HCT116 (cell line): ENCODE data around the gene CSN1S1. TPM values are rescaled to one million over a fixed set of nuclear protein-coding genes. Genes with fewer than 3 reads are reported as not detected.

Experiments
- ATAC-seq: fragments of 200-7000 bp; cut with Tn5 transposase; 2 replicates; pipeline ENCODE4 v1.9.1; 2020; ENCODE audit warnings: mild to moderate bottlenecking, moderate library complexity
- BruUV-seq: library from RNA; stranded (reverse); fragments of 400-500 nt; replicated peaks from 2 replicates; lab custom pipeline; 2021; lab: Mats Ljungman, UMichigan
- CTCF ChIA-PET: fragments of 300-600 bp; sonication (Branson Sonifier 250); formaldehyde crosslinking; loops from one replicate; lab custom pipeline; 2021; ENCODE audit warnings: antibody characterized with exemption; lab: Charles Lee
- POLR2A ChIA-PET: fragments of 300-600, 350-600 bp; sonication (Branson Sonifier 250); formaldehyde crosslinking; loops from one replicate; lab custom pipeline; 2021; ENCODE audit warnings: antibody characterized with exemption; lab: Charles Lee
- RAD21 ChIA-PET, 2 experiments: fragments of 300-600 bp; sonication (Branson Sonifier 250); formaldehyde crosslinking; loops; one replicate each; lab custom pipeline; 2023; ENCODE audit warnings: low total read pairs in 2 of 2; ENCODE audit not compliant: uncharacterized antibody in 2 of 2, unreplicated experiment in 2 of 2, low non-redundant PET in 1 of 2; lab: Charles Lee
- DNase-seq: peaks from one replicate; pipeline ENCODE4 v3.0.0-alpha.2; 2010; ENCODE audit warnings: low read depth, low spot score
- H2AFZ ChIP-seq: fragments of 200-600 bp; shearing (Covaris generic), sonication (generic); 2 replicates; pipeline ENCODE4 v1.6.1; 2017; ENCODE audit warnings: low read depth, mixed run types, mixed read lengths, antibody characterized with exemption, low read length; ENCODE audit not compliant: poor library complexity, severe bottlenecking
- H3K27ac ChIP-seq: 2 replicates; pipeline ENCODE4 v1.5.1; 2012; ENCODE audit warnings: low read depth, low read length
- H3K27me3 ChIP-seq: fragments of 200-600 bp; sonication (generic); 2 replicates; pipeline ENCODE4 v1.6.1; 2016; ENCODE audit warnings: mixed run types, low read length, mixed read lengths; ENCODE audit not compliant: insufficient read depth
- H3K36me3 ChIP-seq, 2 experiments: fragments of 200-500 bp in 1 of 2; fragments of 200-600 bp in 1 of 2; sonication (Bioruptor generic) in 1 of 2; sonication (generic) in 1 of 2; 2 replicates each; pipeline versions ENCODE4 v1.5.1 to v1.6.1; 2014 to 2016; ENCODE audit warnings: low read length in 2 of 2, inconsistent platforms in 1 of 2, mixed read lengths in 1 of 2, mixed run types in 1 of 2; ENCODE audit not compliant: insufficient read depth in 2 of 2, control insufficient read depth in 1 of 2
- H3K4me1 ChIP-seq, 2 experiments: fragments of 200-600 bp in 1 of 2; sonication (generic) in 1 of 2; 2 replicates each; pipeline versions ENCODE4 v1.5.1 to v1.6.1; 2012 to 2017; ENCODE audit warnings: low read length in 2 of 2, inconsistent platforms in 1 of 2, mild to moderate bottlenecking in 1 of 2, mixed read lengths in 1 of 2, mixed run types in 1 of 2, moderate library complexity in 1 of 2; ENCODE audit not compliant: insufficient read depth in 2 of 2, control insufficient read depth in 1 of 2
- H3K4me2 ChIP-seq: fragments of 200-600 bp; sonication (generic); 2 replicates; pipeline ENCODE4 v1.6.1; 2017; ENCODE audit warnings: mixed run types, low read length, mixed read lengths
- H3K4me3 ChIP-seq, 2 experiments: fragments of 200-600 bp in 1 of 2; sonication (generic) in 1 of 2; replicated peaks in 1 of 2; 2 replicates each; pipeline ENCODE4 v1.5.1; 2011 to 2016; ENCODE audit warnings: low read length in 2 of 2, control low read depth in 1 of 2, low read depth in 1 of 2, mild to moderate bottlenecking in 1 of 2, mixed read lengths in 1 of 2, mixed run types in 1 of 2
- H3K79me2 ChIP-seq: fragments of 200-600 bp; sonication (generic); 2 replicates; pipeline ENCODE4 v1.6.1; 2017; ENCODE audit warnings: mild to moderate bottlenecking, mixed run types, low read length, moderate library complexity, mixed read lengths; ENCODE audit not compliant: insufficient read depth
- H3K9ac ChIP-seq: fragments of 200-600 bp; sonication (generic); 2 replicates; pipeline ENCODE4 v1.6.1; 2016; ENCODE audit warnings: low read length, mixed read lengths
- H3K9me2 ChIP-seq: fragments of 200-600 bp; sonication (generic), shearing (Covaris generic); 2 replicates; pipeline ENCODE4 v1.6.1; 2017; ENCODE audit warnings: mixed run types, mild to moderate bottlenecking, moderate library complexity; ENCODE audit not compliant: insufficient read depth
- H3K9me3 ChIP-seq, 2 experiments: fragments of 200-500 bp in 1 of 2; fragments of 200-600 bp in 1 of 2; sonication (Bioruptor generic) in 1 of 2; sonication (generic) in 1 of 2; 2 replicates each; pipeline ENCODE4 v1.6.1; 2014 to 2017; ENCODE audit warnings: low read length in 2 of 2, mixed read lengths in 2 of 2, inconsistent platforms in 1 of 2, low read depth in 1 of 2, mild to moderate bottlenecking in 1 of 2, mixed run types in 1 of 2, moderate library complexity in 1 of 2; ENCODE audit not compliant: control insufficient read depth in 1 of 2, insufficient read depth in 1 of 2
- H4K20me1 ChIP-seq: fragments of 200-600 bp; sonication (generic), shearing (Covaris generic); 2 replicates; pipeline ENCODE4 v1.6.1; 2017; ENCODE audit warnings: mixed run types, mild to moderate bottlenecking, moderate library complexity; ENCODE audit not compliant: insufficient read depth
- CBX3 ChIP-seq: IDR thresholded peaks from 2 replicates; pipeline ENCODE4 v1.6.1; 2012; ENCODE audit warnings: low read depth
- POLR2A ChIP-seq: IDR thresholded peaks from 2 replicates; pipeline ENCODE4 v1.7.0; 2011; ENCODE audit warnings: borderline replicate concordance; ENCODE audit not compliant: insufficient read depth, insufficient read length; ENCODE audit errors: extremely low read depth
- POLR2AphosphoS5 ChIP-seq: IDR thresholded peaks from 2 replicates; pipeline ENCODE4 v1.6.1; 2011; ENCODE audit warnings: mild to moderate bottlenecking, low read depth, low read length, moderate library complexity
- RAD21 ChIP-seq: IDR thresholded peaks from 2 replicates; pipeline ENCODE4 v1.6.1; 2012; ENCODE audit warnings: low read depth, mild to moderate bottlenecking
- SP1 ChIP-seq: IDR thresholded peaks from 2 replicates; pipeline ENCODE4 v1.6.1; 2012; ENCODE audit warnings: low read depth
- TCF7L2 ChIP-seq: IDR thresholded peaks from 2 replicates; pipeline ENCODE4 v1.7.0; 2011; ENCODE audit warnings: borderline replicate concordance, inconsistent platforms; ENCODE audit not compliant: insufficient read depth, insufficient read length; ENCODE audit errors: extremely low read depth
- YY1 ChIP-seq: IDR thresholded peaks from 2 replicates; pipeline ENCODE4 v1.6.1; 2011; ENCODE audit warnings: low read length, low read depth, moderate library complexity, mild to moderate bottlenecking; ENCODE audit not compliant: insufficient replicate concordance; ENCODE audit errors: extremely low read depth
- ZFX ChIP-seq: fragments of 450-650 bp; IDR thresholded peaks from 2 replicates; pipeline ENCODE4 v1.6.1; 2017
- intact Hi-C: fragments of 100-400 bp; cut with micrococcal nuclease; formaldehyde crosslinking; loops from 2 replicates; pipeline ENCODE4 v1.10.0; 2022
- total RNA-seq: library from RNA; stranded (reverse); gene quantifications from one replicate; pipeline ENCODE4 v1.2.1, GENCODE V29; 2021; ENCODE audit not compliant: unreplicated experiment
- TF ChIP-seq, protein P1 (sequence below): IDR thresholded peaks from 2 replicates; pipeline ENCODE4 v1.6.1; 2012
- TF ChIP-seq, protein P2 (sequence below): IDR thresholded peaks from 2 replicates; pipeline ENCODE4 v1.6.1; 2011; ENCODE audit warnings: mild to moderate bottlenecking, low read length, moderate library complexity; ENCODE audit not compliant: insufficient replicate concordance; ENCODE audit errors: extremely low read depth
- TF ChIP-seq, protein P3 (sequence below): IDR thresholded peaks from 2 replicates; pipeline ENCODE4 v1.6.1; 2012

Gene CSN1S1
- total RNA-seq, 1 experiment from 2014 or later = not detected

DNA sequence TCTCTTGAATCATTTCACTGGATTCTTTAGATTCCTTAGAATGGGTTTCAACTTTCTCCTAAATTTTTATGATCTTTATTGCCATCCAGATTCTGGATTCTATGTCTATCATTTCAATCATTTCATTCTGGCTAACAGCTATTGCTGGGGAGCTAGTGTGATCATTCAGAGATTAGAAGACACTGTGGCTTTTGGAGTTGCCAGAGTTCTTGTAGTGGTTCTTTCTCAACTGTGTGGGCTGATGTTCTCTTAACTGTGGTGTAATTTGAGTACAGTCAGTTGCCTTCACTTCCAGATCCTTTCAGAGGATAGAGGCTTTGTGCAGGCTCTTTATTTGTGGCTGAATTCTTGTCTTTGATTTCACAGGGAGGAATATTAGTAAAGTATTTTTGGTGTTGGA, 46.7 kb downstream of the CSN1S1 start:
- no peak for TF ChIP-seq POLR2AphosphoS5
- TF ChIP-seq YY1 = no peak
- TF ChIP-seq RAD21 = no peak
- TF ChIP-seq ZFX = no peak
- no peak for TF ChIP-seq SP1
- TF ChIP-seq, protein P1, sequence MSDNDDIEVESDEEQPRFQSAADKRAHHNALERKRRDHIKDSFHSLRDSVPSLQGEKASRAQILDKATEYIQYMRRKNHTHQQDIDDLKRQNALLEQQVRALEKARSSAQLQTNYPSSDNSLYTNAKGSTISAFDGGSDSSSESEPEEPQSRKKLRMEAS = no peak
- TF ChIP-seq TCF7L2 = no peak
- no peak for TF ChIP-seq CBX3
- no peak for TF ChIP-seq POLR2A
- TF ChIP-seq, protein P2, sequence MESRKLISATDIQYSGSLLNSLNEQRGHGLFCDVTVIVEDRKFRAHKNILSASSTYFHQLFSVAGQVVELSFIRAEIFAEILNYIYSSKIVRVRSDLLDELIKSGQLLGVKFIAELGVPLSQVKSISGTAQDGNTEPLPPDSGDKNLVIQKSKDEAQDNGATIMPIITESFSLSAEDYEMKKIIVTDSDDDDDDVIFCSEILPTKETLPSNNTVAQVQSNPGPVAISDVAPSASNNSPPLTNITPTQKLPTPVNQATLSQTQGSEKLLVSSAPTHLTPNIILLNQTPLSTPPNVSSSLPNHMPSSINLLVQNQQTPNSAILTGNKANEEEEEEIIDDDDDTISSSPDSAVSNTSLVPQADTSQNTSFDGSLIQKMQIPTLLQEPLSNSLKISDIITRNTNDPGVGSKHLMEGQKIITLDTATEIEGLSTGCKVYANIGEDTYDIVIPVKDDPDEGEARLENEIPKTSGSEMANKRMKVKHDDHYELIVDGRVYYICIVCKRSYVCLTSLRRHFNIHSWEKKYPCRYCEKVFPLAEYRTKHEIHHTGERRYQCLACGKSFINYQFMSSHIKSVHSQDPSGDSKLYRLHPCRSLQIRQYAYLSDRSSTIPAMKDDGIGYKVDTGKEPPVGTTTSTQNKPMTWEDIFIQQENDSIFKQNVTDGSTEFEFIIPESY = no peak
- TF ChIP-seq, protein P3, sequence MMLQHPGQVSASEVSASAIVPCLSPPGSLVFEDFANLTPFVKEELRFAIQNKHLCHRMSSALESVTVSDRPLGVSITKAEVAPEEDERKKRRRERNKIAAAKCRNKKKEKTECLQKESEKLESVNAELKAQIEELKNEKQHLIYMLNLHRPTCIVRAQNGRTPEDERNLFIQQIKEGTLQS = no peak
- H3K4me1 ChIP-seq = no peaks in the 10 kb centered on the region
- H3K9ac ChIP-seq = no peak overlapping the region
- no peaks in the 10 kb centered on the region for H3K36me3 ChIP-seq
- POLR2A ChIA-PET = no interaction called here
- no peak overlapping the region for H3K4me3 ChIP-seq
- intact Hi-C loops = no loop called here
- no peaks in the 10 kb centered on the region for H3K27me3 ChIP-seq
- ATAC-seq = no peak
- H2AFZ ChIP-seq = no peak overlapping the region
- H3K4me2 ChIP-seq = no peak overlapping the region
- RAD21 ChIA-PET = no interaction called here
- no peaks in the 10 kb centered on the region for H3K9me3 ChIP-seq
- no peak overlapping the region for H3K27ac ChIP-seq
- CTCF ChIA-PET = no interaction called here
- BruUV-seq = no TSS peak
- no peaks in the 10 kb centered on the region; the same call in 1 of the 2 replicates for H4K20me1 ChIP-seq
- no peak for DNase-seq
- no peaks in the 10 kb centered on the region for H3K9me2 ChIP-seq
- H3K79me2 ChIP-seq = no peaks in the 10 kb centered on the region
